K562 (cell line): Measurements from ENCODE around the gene AGPAT4. TPM values are rescaled to one million over a fixed set of nuclear protein-coding genes. Genes with fewer than 3 reads are reported as not detected.

Experiments used
- ARNT ChIP-seq, 2 experiments: fragments of 450-650 bp; IDR thresholded peaks; 2 replicates each; pipeline ENCODE4 v1.6.1; 2016; ENCODE audit warnings: mild to moderate bottlenecking in 1 of 2
- ATF3 ChIP-seq, 2 experiments: fragments of 450-650 bp in 1 of 2; sonication (generic) in 1 of 2; formaldehyde crosslinking in 1 of 2; IDR thresholded peaks in 1 of 2; conservative IDR thresholded peaks in 1 of 2; 2 replicates each; pipeline versions ENCODE4 v1.6.1 to v1.8.1; 2016 to 2023; ENCODE audit warnings: mild to moderate bottlenecking in 2 of 2, moderate library complexity in 2 of 2, inconsistent platforms in 1 of 2, missing genetic modification reagents in 1 of 2
- HMGXB4 ChIP-seq: sonication (generic); formaldehyde crosslinking; IDR thresholded peaks from 2 replicates; pipeline ENCODE4 v1.8.1; 2023; ENCODE audit warnings: mild to moderate bottlenecking, missing genetic modification reagents
- MXD1 ChIP-seq: fragments of 250-450 bp; sonication (Bioruptor Pico); IDR thresholded peaks from 2 replicates; pipeline ENCODE4 v1.8.0; 2021; ENCODE audit warnings: borderline replicate concordance, mild to moderate bottlenecking, moderate library complexity; ENCODE audit not compliant: poor library complexity, severe bottlenecking
- NELFE ChIP-seq: IDR thresholded peaks from 2 replicates; pipeline ENCODE4 v1.6.1; 2011; ENCODE audit warnings: mild to moderate bottlenecking; ENCODE audit not compliant: insufficient read depth, insufficient read length
- PHB ChIP-seq: fragments of 250-450 bp; sonication (Bioruptor Pico); IDR thresholded peaks from 2 replicates; pipeline ENCODE4 v1.5.0; 2021
- PHF21A ChIP-seq: fragments of 450-650 bp; IDR thresholded peaks from 2 replicates; pipeline ENCODE4 v1.6.1; 2017; ENCODE audit warnings: low read depth, borderline replicate concordance
- SMAD1 ChIP-seq: fragments of 150-350 bp; IDR thresholded peaks from 2 replicates; pipeline ENCODE4 v1.6.1; 2014; ENCODE audit warnings: low read length, low read depth; ENCODE audit not compliant: partially characterized antibody
- TGIF2 ChIP-seq: sonication (generic); formaldehyde crosslinking; IDR thresholded peaks from 2 replicates; pipeline ENCODE4 v1.8.1; 2022; ENCODE audit warnings: mild to moderate bottlenecking, missing genetic modification reagents, moderate library complexity
- TSC22D4 ChIP-seq: fragments of 450-650 bp; IDR thresholded peaks from 2 replicates; pipeline ENCODE4 v1.6.1; 2016; ENCODE audit warnings: missing genetic modification characterization, missing biosample characterization, control low read depth
- UBTF ChIP-seq, 2 experiments: IDR thresholded peaks; 2 replicates each; pipeline ENCODE4 v1.6.1; 2012; ENCODE audit warnings: improper control_type of control experiment in 2 of 2, low read depth in 2 of 2, low read length in 2 of 2, borderline replicate concordance in 1 of 2
- ZFP30 ChIP-seq: fragments of 250-450 bp; sonication (Bioruptor Pico); IDR thresholded peaks from 2 replicates; pipeline ENCODE4 v1.8.0; 2022; ENCODE audit warnings: moderate library complexity, mild to moderate bottlenecking, inconsistent platforms, borderline replicate concordance
- ZNF398 ChIP-seq: fragments of 250-450 bp; sonication (Bioruptor Pico); IDR thresholded peaks from 2 replicates; pipeline ENCODE4 v1.8.0; 2021; ENCODE audit warnings: moderate library complexity, mild to moderate bottlenecking, inconsistent platforms
- polyA plus RNA-seq, 8 experiments: library from polyadenylated mRNA; depleted of rRNA in 4 of 8; stranded (reverse) in 5 of 8; unstranded in 3 of 8; fragments of >200 nt; fragmentation: Nextera tagmentation in 2 of 8; fragmentation: Illumina TruSeq in 1 of 8; extraction: Ambion mirVana in 2 of 8; extraction: Trizol in 1 of 8; gene quantifications; 2 replicates each; pipeline versions ENCODE4 v1.2.1 to v1.2.3, GENCODE V29; 2011 to 2014; ENCODE audit warnings: inconsistent platforms in 1 of 8, missing spikeins in 1 of 8
- total RNA-seq, 7 experiments: library from RNA; depleted of rRNA in 6 of 7; stranded (reverse); fragments of >200 nt in 6 of 7; fragmentation: Illumina TruSeq in 2 of 7; extraction: Trizol in 2 of 7; gene quantifications; 2 replicates each; pipeline versions ENCODE4 v1.2.1 to v1.2.3, GENCODE V29; 2011 to 2021; ENCODE audit warnings: low replicate concordance in 1 of 7

AGPAT4 gene
- total and polyA plus RNA-seq, 9 of the 15 experiments (the other 6 are each of a cell fraction or from before 2014, with no cell fraction given): 2.2 to 15.0 (median 5.7) TPM

- TF ChIP-seq UBTF (IDR thresholded peaks at IDR 0.05; ENCODE audit: borderline replicate concordance in 1 of 2, low read depth in 2 of 2, low read length in 2 of 2) (no peak), TGIF2 (CRISPR knock-in tag) (no peak), ZNF398 (CRISPR knock-in tag) (no peak), PHB (CRISPR knock-in tag) (no peak), TSC22D4 (no peak), ARNT (IDR thresholded peaks at IDR 0.05) (no peak; a peak in 1 of 4 replicates), HMGXB4 (CRISPR knock-in tag) (no peak), ZFP30 (CRISPR knock-in tag) (no peak), SMAD1 (no peak), PHF21A (no peak), ATF3 (IDR thresholded peaks at IDR 0.05) (no peak), ATF3 (CRISPR knock-in tag; conservative IDR thresholded peaks at IDR 0.05) (peak; percentile 53; the same call in 1 of the 2 replicates), MXD1 (peak; percentile 23), NELFE (no peak)
Measured at GRCh38 chr6:161225681-161226008, 48.2 kb downstream of the AGPAT4 start (continued).
